ENCODE measurements around the gene TNFRSF8.
A peak's percentile ranks its signal among the peaks of the same experiment; 100 is the strongest.

TNFRSF8 gene

DNA sequence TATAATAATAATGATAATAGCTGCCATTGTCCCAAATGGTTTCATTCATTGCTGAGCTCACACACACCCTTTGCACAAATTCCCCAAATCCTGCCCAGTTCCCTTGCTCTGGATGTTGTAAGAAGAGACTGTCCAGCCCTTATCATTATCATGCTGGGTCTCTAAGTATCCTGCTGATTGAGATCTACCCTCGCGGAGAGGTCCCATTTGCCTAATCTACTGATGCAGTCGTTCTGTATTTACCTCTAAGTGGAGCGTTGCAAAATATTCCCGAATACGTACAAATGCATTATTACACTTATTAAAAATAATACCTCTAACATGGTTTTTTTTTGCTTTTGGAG lies 51.2 kb downstream of the TNFRSF8 start:
- ChIA-PET CTCF (no interaction called here), POLR2A (ENCODE audit: low non-redundant PET) (no interaction called here)
- TF ChIP-seq, protein P1, sequence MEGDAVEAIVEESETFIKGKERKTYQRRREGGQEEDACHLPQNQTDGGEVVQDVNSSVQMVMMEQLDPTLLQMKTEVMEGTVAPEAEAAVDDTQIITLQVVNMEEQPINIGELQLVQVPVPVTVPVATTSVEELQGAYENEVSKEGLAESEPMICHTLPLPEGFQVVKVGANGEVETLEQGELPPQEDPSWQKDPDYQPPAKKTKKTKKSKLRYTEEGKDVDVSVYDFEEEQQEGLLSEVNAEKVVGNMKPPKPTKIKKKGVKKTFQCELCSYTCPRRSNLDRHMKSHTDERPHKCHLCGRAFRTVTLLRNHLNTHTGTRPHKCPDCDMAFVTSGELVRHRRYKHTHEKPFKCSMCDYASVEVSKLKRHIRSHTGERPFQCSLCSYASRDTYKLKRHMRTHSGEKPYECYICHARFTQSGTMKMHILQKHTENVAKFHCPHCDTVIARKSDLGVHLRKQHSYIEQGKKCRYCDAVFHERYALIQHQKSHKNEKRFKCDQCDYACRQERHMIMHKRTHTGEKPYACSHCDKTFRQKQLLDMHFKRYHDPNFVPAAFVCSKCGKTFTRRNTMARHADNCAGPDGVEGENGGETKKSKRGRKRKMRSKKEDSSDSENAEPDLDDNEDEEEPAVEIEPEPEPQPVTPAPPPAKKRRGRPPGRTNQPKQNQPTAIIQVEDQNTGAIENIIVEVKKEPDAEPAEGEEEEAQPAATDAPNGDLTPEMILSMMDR (conservative IDR thresholded peaks at IDR 0.05; ENCODE audit: low read depth), result no peak
- H3K27ac ChIP-seq, result no peak overlapping the region
- DNase-seq (ENCODE audit: low spot score), result no peak

DNA sequence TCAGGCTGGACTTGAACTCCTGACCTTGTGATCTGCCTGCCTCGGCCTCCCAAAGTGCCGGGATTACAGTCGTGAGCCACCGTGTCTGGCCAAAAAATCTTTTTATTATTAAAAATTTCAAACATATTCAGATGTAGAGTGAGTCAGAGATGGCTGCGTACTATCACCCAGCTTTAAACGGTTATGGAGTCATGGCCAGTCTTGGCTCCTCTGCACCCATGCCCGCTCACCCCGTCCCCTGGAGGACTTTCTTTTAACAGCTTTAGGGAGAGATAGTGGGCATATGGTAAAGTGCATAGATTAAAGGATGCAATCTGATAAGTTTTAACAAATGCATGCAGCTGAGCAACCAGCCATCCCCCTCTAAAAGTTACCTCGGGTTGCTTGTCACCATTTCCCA lies 51.8 kb downstream of the TNFRSF8 start:
- TF ChIP-seq, protein P1 (conservative IDR thresholded peaks at IDR 0.05; ENCODE audit: low read depth), result no peak
- POLR2A ChIA-PET (ENCODE audit: low non-redundant PET), result no interaction called here
- no peak overlapping the region for H3K27ac ChIP-seq
- no peak for DNase-seq (ENCODE audit: low spot score)
- CTCF ChIA-PET, result interaction anchor here (1.1 kb wide), 1 partner anchor 10 kb away, joined by 3 read pairs; no protein-coding TSS in a partner anchor

DNA sequence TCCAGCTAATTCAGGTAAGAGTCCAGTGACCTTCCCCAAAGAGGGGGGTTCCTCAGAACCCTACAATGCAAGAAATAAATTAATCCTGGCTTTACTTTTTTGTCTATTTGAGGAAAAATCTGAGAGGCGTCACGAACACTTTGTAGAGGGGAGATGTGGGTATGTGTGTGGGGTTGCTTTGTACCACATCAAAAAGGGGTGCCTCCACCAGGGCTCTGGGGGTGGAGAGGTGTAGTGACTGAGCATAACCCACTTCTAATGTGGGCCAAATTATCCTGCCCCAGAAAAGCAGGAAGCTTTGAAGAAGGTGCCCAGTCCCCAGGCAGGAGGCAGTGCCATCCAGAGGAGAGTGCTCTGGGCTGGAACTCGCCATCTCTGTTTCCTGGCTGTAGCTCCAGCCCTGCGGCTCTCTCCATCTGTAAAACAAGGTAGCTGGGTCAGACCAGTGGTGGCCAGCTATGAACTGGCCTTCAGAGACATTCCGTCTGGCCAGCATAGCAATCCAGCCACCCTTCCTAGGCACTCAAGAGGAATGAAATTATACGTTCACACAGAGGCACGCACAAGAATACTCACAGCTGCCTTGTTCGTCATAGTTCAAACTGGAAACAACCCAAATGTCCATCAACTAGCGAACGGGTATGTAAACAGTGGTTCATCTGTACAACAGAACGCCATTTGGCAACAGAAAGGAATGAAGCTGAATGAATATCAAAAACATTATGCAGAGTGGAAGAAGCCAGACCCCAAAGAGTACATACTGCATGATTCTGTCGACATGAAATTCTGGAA lies 58.3 kb downstream of the TNFRSF8 start:
- DNase-seq (ENCODE audit: low spot score), result no peak
- no peak overlapping the region for H3K27ac ChIP-seq
- POLR2A ChIA-PET (ENCODE audit: low non-redundant PET), result no interaction called here
- CTCF ChIA-PET, result no interaction called here
- TF ChIP-seq, protein P1 (conservative IDR thresholded peaks at IDR 0.05; ENCODE audit: low read depth), result no peak

DNA sequence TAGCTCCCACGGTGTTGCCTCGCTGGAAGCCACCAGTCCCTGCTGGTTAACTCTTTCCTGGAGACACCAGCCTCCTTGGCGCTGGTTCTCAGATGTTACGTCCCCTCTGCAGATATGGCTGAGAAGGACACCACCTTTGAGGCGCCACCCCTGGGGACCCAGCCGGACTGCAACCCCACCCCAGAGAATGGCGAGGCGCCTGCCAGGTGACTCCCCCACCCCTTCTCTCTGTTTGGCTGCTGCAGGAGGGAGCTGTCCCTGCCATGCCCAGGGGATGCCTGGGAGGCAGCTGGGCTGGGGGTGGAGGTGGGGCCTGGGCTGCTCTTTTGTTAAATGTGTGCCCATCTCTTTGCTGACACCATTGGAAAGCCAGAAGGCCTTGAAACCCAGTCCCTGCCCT lies 60.1 kb downstream of the TNFRSF8 start:
- CTCF ChIA-PET, result interaction anchor here (1.6 to 4.0 kb wide), 3 partner anchors 17 to 104 kb away, joined by 5 to 63 read pairs (median 5); no protein-coding TSS in a partner anchor
- POLR2A ChIA-PET (ENCODE audit: low non-redundant PET), result no interaction called here
- H3K27ac ChIP-seq, result no peak overlapping the region
- TF ChIP-seq, protein P1 (conservative IDR thresholded peaks at IDR 0.05; ENCODE audit: low read depth), result no peak
- no peak for DNase-seq (ENCODE audit: low spot score)

DNA sequence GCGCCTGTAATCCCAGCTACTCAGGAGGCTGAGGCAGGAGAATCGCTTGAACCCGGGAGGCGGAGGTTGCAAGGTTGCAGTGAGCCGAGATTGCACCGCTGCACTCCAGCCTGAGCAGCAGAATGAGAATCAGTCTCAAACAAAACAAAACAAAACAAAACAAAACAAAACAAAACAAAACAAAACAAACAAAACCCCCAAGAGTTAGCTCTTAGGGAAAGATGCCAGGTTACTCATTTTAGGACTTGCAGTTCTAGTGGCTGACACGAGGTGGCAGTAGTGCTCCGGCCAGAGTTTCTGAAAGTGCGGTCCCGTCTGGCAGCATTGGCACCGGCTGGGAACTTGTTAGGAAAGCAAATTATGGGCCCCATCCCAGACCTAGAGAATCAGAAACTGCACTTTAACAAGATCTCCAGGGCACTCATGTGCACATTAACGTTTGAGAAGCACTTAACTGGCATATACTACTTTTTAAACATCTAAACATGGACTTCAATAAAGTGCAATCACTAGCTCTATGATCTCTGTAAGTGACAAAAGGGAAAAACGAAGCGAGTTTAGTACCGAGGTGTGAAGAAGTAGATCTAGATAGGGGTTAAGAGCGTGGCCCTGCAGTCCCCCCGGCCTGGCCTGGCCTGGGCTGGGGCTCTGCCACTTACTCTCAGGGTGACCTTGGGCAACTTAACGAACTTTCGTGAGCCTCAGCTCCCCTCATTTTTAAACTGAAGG lies 61.8 kb downstream of the TNFRSF8 start:
- ChIA-PET POLR2A (ENCODE audit: low non-redundant PET) (no interaction called here), CTCF (interaction anchor here (0.5 to 4.0 kb wide), 34 partner anchors 8 to 534 kb away, joined by 3 to 63 read pairs (median 5); no protein-coding TSS in a partner anchor)
- TF ChIP-seq, protein P1 (conservative IDR thresholded peaks at IDR 0.05; ENCODE audit: low read depth), result peak; percentile 94
- no peak overlapping the region for H3K27ac ChIP-seq
- peak; percentile 42 for DNase-seq (ENCODE audit: low spot score)

DNA sequence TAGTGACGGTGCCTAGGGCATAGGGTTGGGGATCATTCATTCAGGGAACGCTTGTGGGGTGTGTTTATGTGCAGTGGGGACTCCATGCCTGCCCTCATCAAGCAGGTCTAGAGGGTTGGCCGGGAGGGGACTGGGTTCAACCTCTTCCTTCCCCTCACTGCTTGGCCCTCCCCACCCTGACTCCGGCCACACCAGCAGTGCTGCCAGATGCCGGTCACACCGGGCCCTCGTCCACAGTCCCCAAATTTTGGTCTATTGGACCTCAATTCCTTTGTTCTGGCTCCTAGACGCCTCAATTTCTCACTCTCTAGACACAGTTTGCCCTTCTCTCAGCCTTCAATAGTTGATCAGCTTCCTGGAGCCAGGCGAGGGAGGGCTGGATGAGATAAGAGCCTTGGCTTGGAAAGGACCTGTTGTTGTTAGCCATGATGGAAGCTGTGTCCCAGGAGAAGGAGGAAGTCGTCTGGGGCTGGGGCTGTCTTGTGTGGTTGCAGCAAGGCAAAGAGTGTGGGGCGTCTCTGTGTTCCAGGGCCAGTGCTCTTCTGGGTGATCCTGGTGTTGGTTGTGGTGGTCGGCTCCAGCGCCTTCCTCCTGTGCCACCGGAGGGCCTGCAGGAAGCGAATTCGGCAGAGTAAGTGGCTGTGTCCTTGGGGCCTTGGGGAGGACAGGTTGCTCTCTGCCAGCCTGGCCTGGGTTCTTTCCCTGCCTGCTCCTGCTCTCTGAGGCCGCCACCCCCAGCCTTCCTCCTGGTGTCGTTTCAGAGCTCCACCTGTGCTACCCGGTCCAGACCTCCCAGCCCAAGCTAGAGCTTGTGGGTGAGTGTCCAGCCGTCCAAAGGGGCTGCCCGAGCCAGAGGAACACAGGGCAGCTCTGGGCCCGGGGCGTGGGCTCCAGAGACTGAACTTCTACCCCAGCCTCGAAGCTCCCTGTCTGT lies 62.6 kb downstream of the TNFRSF8 start:
- H3K27ac ChIP-seq, result no peak overlapping the region
- CTCF ChIA-PET, result interaction anchor here (0.5 to 4.0 kb wide), 15 partner anchors 7 to 533 kb away, joined by 3 to 63 read pairs (median 6); no protein-coding TSS in a partner anchor
- DNase-seq (ENCODE audit: low spot score), result no peak
- TF ChIP-seq, protein P1 (conservative IDR thresholded peaks at IDR 0.05; ENCODE audit: low read depth), result no peak
- POLR2A ChIA-PET (ENCODE audit: low non-redundant PET), result no interaction called here

Data from RWPE1 (cell line).